Gastroesophageal sphincter (tissue), 4 donors: ENCODE data around the gene SNX6. TPM values are rescaled to one million over a fixed set of nuclear protein-coding genes. Genes with fewer than 3 reads are reported as not detected.

Experiments used
- ATAC-seq: fragments of 150-250 bp; one replicate; pipeline ENCODE4 v1.9.1; 2016; ENCODE audit warnings: mild to moderate bottlenecking, moderate library complexity
- H3K27ac ChIP-seq, 4 donors: fragments of 200-600 bp; sonication (generic) in 3 of 4; 1 replicate in 3 of 4; 2 replicates in 1 of 4; pipeline ENCODE4 v1.5.1; 2016 to 2019
- H3K27me3 ChIP-seq: fragments of 200-600 bp; sonication (generic); one replicate; pipeline ENCODE4 v1.5.1; 2019
- H3K36me3 ChIP-seq, 2 donors: fragments of 200-600 bp; sonication (generic); one replicate each; pipeline ENCODE4 v1.5.1; 2019; ENCODE audit warnings: control low read depth in 1 of 2
- H3K4me1 ChIP-seq, 3 donors: fragments of 200-600 bp; sonication (generic); 1 replicate in 2 of 3; 2 replicates in 1 of 3; pipeline ENCODE4 v1.5.1; 2016 to 2019; ENCODE audit warnings: control low read depth in 2 of 3
- H3K4me3 ChIP-seq, 2 donors: fragments of 200-600 bp; sonication (generic); one replicate each; pipeline ENCODE4 v1.5.1; 2019; ENCODE audit warnings: mild to moderate bottlenecking in 1 of 2, moderate library complexity in 1 of 2
- H3K9me3 ChIP-seq, 3 donors: fragments of 200-600 bp; sonication (generic); one replicate each; pipeline ENCODE4 v1.5.1; 2017 to 2019; ENCODE audit warnings: control low read depth in 2 of 3
- CTCF ChIP-seq, 4 experiments: fragments of 200-600 bp in 2 of 4; fragments of 450-650 bp in 2 of 4; sonication (generic) in 1 of 4; IDR thresholded peaks; one replicate each; pipeline ENCODE4 v1.5.1; 2017 to 2019; ENCODE audit warnings: antibody characterized with exemption in 4 of 4, mild to moderate bottlenecking in 2 of 4, moderate library complexity in 2 of 4
- EP300 ChIP-seq: sonication (generic); formaldehyde crosslinking; IDR thresholded peaks from one replicate; pipeline ENCODE4 v1.6.1; 2017; ENCODE audit warnings: antibody characterized with exemption, mild to moderate bottlenecking
- POLR2A ChIP-seq, 2 donors: fragments of 450-650 bp; IDR thresholded peaks; one replicate each; pipeline ENCODE4 v1.6.1; 2017; ENCODE audit warnings: antibody characterized with exemption in 2 of 2, mild to moderate bottlenecking in 2 of 2, moderate library complexity in 1 of 2
- POLR2AphosphoS5 ChIP-seq: sonication (generic); formaldehyde crosslinking; IDR thresholded peaks from one replicate; pipeline ENCODE4 v1.6.1; 2017; ENCODE audit warnings: antibody characterized with exemption
- WGBS, 2 donors: methylation state at CpG; one replicate each; pipeline ENCODE4 v1.1.5; 2018; ENCODE audit warnings: low coverage in 1 of 2; 5-methylcytosine and 5-hydroxymethylcytosine counted together
- total RNA-seq, 4 donors: library from RNA; depleted of rRNA; stranded (reverse); fragments of >200 nt; gene quantifications; one replicate each; pipeline ENCODE4 v1.1.0, GENCODE V29; 2016

The SNX6 gene
- total RNA-seq, 4 donors from 2014 or later, result 68.6 to 199 (median 113) TPM

GRCh38 chr14:34673702-34674101 is 43.8 kb upstream of the SNX6 start:
- WGBS, 2 donors, result 83 to 100% methylated on average over 1 of the region's 1 CpG
- no peak overlapping the region for H3K27ac ChIP-seq
- no peaks in the 10 kb centered on the region for H3K27me3 ChIP-seq
- TF ChIP-seq EP300 (no peak), POLR2A (IDR thresholded peaks at IDR 0.05) (no peak), POLR2AphosphoS5 (no peak), CTCF (IDR thresholded peaks at IDR 0.05) (no peak)
- no peak for ATAC-seq
- no peaks in the 10 kb centered on the region for H3K9me3 ChIP-seq
- no peaks in the 10 kb centered on the region for H3K4me1 ChIP-seq
- H3K4me3 ChIP-seq, result no peak overlapping the region
- H3K36me3 ChIP-seq, result no peaks in the 10 kb centered on the region

- Histone ChIP-seq H3K4me1 (no peaks in the 10 kb centered on the region), H3K27ac (no peak overlapping the region), H3K27me3 (no peaks in the 10 kb centered on the region), H3K36me3 (no peaks in the 10 kb centered on the region), H3K4me3 (no peak overlapping the region), H3K9me3 (no peaks in the 10 kb centered on the region)
- TF ChIP-seq CTCF (IDR thresholded peaks at IDR 0.05) (no peak), POLR2AphosphoS5 (no peak), POLR2A (IDR thresholded peaks at IDR 0.05) (no peak), EP300 (no peak)
- ATAC-seq, result no peak
- 40 to 55% methylated on average over 3 of the region's 6 CpGs for WGBS, 2 donors
These were observed 41.8 kb upstream of the SNX6 start for GRCh38 chr14:34671716-34672115.

GRCh38 chr14:34668111-34668510 is 38.2 kb upstream of the SNX6 start:
- Histone ChIP-seq H3K27ac (no peak overlapping the region), H3K27me3 (no peaks in the 10 kb centered on the region), H3K4me1 (no peaks in the 10 kb centered on the region), H3K9me3 (no peaks in the 10 kb centered on the region), H3K4me3 (no peak overlapping the region), H3K36me3 (no peaks in the 10 kb centered on the region)
- WGBS, 2 donors, result 69 to 79% methylated on average over 2 of the region's 2 CpGs
- no peak for ATAC-seq
- no peak for TF ChIP-seq POLR2A (IDR thresholded peaks at IDR 0.05)
- no peak for TF ChIP-seq POLR2AphosphoS5
- no peak for TF ChIP-seq CTCF (IDR thresholded peaks at IDR 0.05)
- TF ChIP-seq EP300, result no peak

- Histone ChIP-seq H3K27me3 (no peaks in the 10 kb centered on the region), H3K4me3 (no peak overlapping the region), H3K9me3 (no peaks in the 10 kb centered on the region), H3K4me1 (no peaks in the 10 kb centered on the region), H3K27ac (no peak overlapping the region), H3K36me3 (no peaks in the 10 kb centered on the region)
- WGBS, 2 donors, result 83 to 88% methylated on average over 1 to 2 of the region's 7 CpGs
- TF ChIP-seq CTCF (IDR thresholded peaks at IDR 0.05) (no peak), POLR2A (IDR thresholded peaks at IDR 0.05) (no peak), POLR2AphosphoS5 (no peak), EP300 (no peak)
- no peak for ATAC-seq
These were observed 37.1 kb upstream of the SNX6 start for GRCh38 chr14:34667007-34667406.

- Histone ChIP-seq H3K4me3 (no peak overlapping the region), H3K9me3 (peaks cover 0 to 3% (median 0%) of the 10 kb centered on the region in 3 donors), H3K27ac (no peak overlapping the region), H3K36me3 (no peaks in the 10 kb centered on the region), H3K27me3 (no peaks in the 10 kb centered on the region), H3K4me1 (no peaks in the 10 kb centered on the region)
- TF ChIP-seq EP300 (no peak), CTCF (IDR thresholded peaks at IDR 0.05) (no peak), POLR2AphosphoS5 (no peak), POLR2A (IDR thresholded peaks at IDR 0.05) (no peak)
- 33 to 46% methylated on average over 2 of the region's 2 CpGs for WGBS, 2 donors
- peak; percentile 66 for ATAC-seq
These were observed 36.0 kb upstream of the SNX6 start for GRCh38 chr14:34665785-34666435.
